ENCODE measurements around the gene CNOT9. TPM values are rescaled to one million over a fixed set of nuclear protein-coding genes. Genes with fewer than 3 reads are reported as not detected.

The CNOT9 gene
- total and polyA plus RNA-seq, 10 of the 15 experiments (the other 5 are each of a cell fraction or from before 2014, with no cell fraction given) = 51.0 to 172 (median 98.2) TPM

DNA sequence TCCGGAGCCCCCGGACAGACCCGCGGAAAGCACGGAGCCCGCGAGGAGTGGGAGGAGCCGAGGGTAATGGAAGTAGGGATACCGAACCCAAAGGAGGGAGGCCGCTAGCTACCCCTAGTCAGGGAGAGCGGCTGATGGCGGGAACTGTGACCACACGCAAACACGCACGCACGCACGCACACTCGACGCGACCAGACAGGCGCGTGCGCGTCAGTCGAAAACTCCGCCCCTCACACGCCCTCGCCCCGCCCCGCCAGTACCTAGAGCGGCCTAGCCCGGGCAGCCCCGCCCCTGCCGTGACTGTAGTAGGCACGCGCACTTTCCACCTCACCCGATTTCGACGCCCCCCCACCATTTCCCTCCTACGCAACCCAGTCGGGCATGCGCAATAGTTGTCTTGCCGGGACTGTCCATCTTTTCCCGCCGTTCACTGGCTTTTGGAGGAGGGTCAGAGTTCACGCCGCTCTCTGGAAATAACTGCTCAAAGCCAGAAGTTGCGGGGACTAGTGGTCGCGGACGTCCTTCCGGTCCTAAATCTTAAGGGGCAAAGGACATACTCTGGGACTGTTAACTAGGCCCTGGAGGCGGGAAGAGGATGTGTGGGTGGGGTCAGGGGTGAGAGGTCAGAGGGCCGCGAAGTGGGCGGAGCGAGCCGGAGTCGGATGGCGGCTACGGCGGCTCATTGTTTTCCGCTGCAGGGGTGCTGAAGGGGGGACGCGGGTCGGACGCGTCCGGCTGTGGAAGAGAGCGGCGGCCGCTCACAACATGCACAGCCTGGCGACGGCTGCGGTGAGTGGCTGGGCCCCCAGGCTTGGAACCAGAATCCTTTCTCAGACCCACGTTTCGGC is at the start of gene CNOT9, which contains the start of gene USP37 (continued):
- TF ChIP-seq POLR2AphosphoS5 (IDR thresholded peaks at IDR 0.05; ENCODE audit: low read length) = peak; percentile 82; the same call in 1 of the 2 replicates
- peak; percentile 92 for TF ChIP-seq CREB1 (IDR thresholded peaks at IDR 0.05; ENCODE audit: low read depth)
- peak; percentile 18; the same call in 1 of the 3 replicates for TF ChIP-seq POU2F2 (IDR thresholded peaks at IDR 0.05; ENCODE audit: borderline replicate concordance, low read depth, low read length)
- TF ChIP-seq RFX5 (IDR thresholded peaks at IDR 0.05; ENCODE audit: low read depth, low read length) = no peak
- TF ChIP-seq ZNF217 (IDR thresholded peaks at IDR 0.05) = no peak
- peak; percentile 94 for TF ChIP-seq SREBF1 (IDR thresholded peaks at IDR 0.05; ENCODE audit: low read length)
- TF ChIP-seq FOXM1 (IDR thresholded peaks at IDR 0.05; ENCODE audit: low read depth, low read length) = 0 out of 2 replicates have a peak, but pooled peaks have one; percentile 16
- TF ChIP-seq, protein P1, sequence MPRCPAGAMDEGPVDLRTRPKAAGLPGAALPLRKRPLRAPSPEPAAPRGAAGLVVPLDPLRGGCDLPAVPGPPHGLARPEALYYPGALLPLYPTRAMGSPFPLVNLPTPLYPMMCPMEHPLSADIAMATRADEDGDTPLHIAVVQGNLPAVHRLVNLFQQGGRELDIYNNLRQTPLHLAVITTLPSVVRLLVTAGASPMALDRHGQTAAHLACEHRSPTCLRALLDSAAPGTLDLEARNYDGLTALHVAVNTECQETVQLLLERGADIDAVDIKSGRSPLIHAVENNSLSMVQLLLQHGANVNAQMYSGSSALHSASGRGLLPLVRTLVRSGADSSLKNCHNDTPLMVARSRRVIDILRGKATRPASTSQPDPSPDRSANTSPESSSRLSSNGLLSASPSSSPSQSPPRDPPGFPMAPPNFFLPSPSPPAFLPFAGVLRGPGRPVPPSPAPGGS (IDR thresholded peaks at IDR 0.05; ENCODE audit: borderline replicate concordance, insufficient read depth, low read depth, low read length, poor library complexity, severe bottlenecking) = no peak
- TF ChIP-seq, protein P2, sequence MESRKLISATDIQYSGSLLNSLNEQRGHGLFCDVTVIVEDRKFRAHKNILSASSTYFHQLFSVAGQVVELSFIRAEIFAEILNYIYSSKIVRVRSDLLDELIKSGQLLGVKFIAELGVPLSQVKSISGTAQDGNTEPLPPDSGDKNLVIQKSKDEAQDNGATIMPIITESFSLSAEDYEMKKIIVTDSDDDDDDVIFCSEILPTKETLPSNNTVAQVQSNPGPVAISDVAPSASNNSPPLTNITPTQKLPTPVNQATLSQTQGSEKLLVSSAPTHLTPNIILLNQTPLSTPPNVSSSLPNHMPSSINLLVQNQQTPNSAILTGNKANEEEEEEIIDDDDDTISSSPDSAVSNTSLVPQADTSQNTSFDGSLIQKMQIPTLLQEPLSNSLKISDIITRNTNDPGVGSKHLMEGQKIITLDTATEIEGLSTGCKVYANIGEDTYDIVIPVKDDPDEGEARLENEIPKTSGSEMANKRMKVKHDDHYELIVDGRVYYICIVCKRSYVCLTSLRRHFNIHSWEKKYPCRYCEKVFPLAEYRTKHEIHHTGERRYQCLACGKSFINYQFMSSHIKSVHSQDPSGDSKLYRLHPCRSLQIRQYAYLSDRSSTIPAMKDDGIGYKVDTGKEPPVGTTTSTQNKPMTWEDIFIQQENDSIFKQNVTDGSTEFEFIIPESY (IDR thresholded peaks at IDR 0.05) = no peak
- TF ChIP-seq ZNF622 (IDR thresholded peaks at IDR 0.05) = no peak
- peak; percentile 44 for TF ChIP-seq CBFB (IDR thresholded peaks at IDR 0.05; ENCODE audit: low read depth)
- TF ChIP-seq, protein P3, sequence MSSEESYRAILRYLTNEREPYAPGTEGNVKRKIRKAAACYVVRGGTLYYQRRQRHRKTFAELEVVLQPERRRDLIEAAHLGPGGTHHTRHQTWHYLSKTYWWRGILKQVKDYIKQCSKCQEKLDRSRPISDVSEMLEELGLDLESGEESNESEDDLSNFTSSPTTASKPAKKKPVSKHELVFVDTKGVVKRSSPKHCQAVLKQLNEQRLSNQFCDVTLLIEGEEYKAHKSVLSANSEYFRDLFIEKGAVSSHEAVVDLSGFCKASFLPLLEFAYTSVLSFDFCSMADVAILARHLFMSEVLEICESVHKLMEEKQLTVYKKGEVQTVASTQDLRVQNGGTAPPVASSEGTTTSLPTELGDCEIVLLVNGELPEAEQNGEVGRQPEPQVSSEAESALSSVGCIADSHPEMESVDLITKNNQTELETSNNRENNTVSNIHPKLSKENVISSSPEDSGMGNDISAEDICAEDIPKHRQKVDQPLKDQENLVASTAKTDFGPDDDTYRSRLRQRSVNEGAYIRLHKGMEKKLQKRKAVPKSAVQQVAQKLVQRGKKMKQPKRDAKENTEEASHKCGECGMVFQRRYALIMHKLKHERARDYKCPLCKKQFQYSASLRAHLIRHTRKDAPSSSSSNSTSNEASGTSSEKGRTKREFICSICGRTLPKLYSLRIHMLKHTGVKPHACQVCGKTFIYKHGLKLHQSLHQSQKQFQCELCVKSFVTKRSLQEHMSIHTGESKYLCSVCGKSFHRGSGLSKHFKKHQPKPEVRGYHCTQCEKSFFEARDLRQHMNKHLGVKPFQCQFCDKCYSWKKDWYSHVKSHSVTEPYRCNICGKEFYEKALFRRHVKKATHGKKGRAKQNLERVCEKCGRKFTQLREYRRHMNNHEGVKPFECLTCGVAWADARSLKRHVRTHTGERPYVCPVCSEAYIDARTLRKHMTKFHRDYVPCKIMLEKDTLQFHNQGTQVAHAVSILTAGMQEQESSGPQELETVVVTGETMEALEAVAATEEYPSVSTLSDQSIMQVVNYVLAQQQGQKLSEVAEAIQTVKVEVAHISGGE (CRISPR knock-in tag; IDR thresholded peaks at IDR 0.05) = no peak
- TF ChIP-seq ASH2L (IDR thresholded peaks at IDR 0.05; ENCODE audit: borderline replicate concordance, low read depth) = peak; percentile 54; the same call in 1 of the 2 replicates
- TF ChIP-seq SPI1 (IDR thresholded peaks at IDR 0.05; ENCODE audit: borderline replicate concordance, insufficient read depth, low read depth, low read length) = peak; percentile 20; the same call in 1 of the 2 replicates
- TF ChIP-seq JUNB (IDR thresholded peaks at IDR 0.05) = no peak
- no peak for TF ChIP-seq SUZ12 (IDR thresholded peaks at IDR 0.05; ENCODE audit: unreplicated experiment)
- TF ChIP-seq, protein P4, sequence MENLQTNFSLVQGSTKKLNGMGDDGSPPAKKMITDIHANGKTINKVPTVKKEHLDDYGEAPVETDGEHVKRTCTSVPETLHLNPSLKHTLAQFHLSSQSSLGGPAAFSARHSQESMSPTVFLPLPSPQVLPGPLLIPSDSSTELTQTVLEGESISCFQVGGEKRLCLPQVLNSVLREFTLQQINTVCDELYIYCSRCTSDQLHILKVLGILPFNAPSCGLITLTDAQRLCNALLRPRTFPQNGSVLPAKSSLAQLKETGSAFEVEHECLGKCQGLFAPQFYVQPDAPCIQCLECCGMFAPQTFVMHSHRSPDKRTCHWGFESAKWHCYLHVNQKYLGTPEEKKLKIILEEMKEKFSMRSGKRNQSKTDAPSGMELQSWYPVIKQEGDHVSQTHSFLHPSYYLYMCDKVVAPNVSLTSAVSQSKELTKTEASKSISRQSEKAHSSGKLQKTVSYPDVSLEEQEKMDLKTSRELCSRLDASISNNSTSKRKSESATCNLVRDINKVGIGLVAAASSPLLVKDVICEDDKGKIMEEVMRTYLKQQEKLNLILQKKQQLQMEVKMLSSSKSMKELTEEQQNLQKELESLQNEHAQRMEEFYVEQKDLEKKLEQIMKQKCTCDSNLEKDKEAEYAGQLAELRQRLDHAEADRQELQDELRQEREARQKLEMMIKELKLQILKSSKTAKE (IDR thresholded peaks at IDR 0.05; ENCODE audit: low read depth, poor library complexity, severe bottlenecking) = no peak
- TF ChIP-seq SMAD5 (IDR thresholded peaks at IDR 0.05; ENCODE audit: low read depth) = peak; percentile 86
- peak; percentile 69 for TF ChIP-seq NRF1 (conservative IDR thresholded peaks at IDR 0.05; ENCODE audit: low read depth, low read length)
- peak; percentile 30 for TF ChIP-seq SIX5 (IDR thresholded peaks at IDR 0.05; ENCODE audit: low read depth, low read length, severe bottlenecking)
- TF ChIP-seq ESRRA (IDR thresholded peaks at IDR 0.05; ENCODE audit: low read length) = no peak

All from GM12878 (cell line).